HG03439 (cell line): ENCODE data around the gene PTPRA.
A peak's percentile ranks its signal among the peaks of the same experiment; 100 is the strongest.
"Not testable (repeated sequence)": the region's sequence is repeated elsewhere in the genome, so short reads cannot be mapped to it uniquely, and the experiment has no call there.

Experiments used
- ATAC-seq: cut with Tn5 transposase; IDR thresholded peaks from one replicate; pipeline ENCODE4 v1.9.1; 2021; ENCODE audit warnings: mild to moderate bottlenecking, moderate library complexity; ENCODE audit not compliant: unreplicated experiment

PTPRA gene

GRCh38 chr20:2873010-2873746 lies at the start of gene PTPRA:
Gene PTPRA (plus strand): TSS chr20:2873481. CDS start chr20:2964278, 90,797 bp downstream.
- ATAC-seq, result peak; percentile 92

GRCh38 chr20:2825761-2826160 lies 47.5 kb upstream of the PTPRA start:
- no peak for ATAC-seq

GRCh38 chr20:2826655-2827054 lies 46.6 kb upstream of the PTPRA start:
- ATAC-seq, result no peak

- no peak for ATAC-seq
These were observed 43.9 kb upstream of the PTPRA start for GRCh38 chr20:2829376-2829775.

- ATAC-seq, result not testable (repeated sequence)
These were observed 42.1 kb upstream of the PTPRA start for GRCh38 chr20:2831206-2831605.

- ATAC-seq, result no peak
These were observed 39.5 kb upstream of the PTPRA start for GRCh38 chr20:2833761-2834160.

GRCh38 chr20:2834401-2835110 lies 38.7 kb upstream of the PTPRA start:
- ATAC-seq, result no peak

GRCh38 chr20:2835331-2835796 lies 37.9 kb upstream of the PTPRA start:
- no peak for ATAC-seq

- no peak for ATAC-seq
These were observed 37.2 kb upstream of the PTPRA start for GRCh38 chr20:2836035-2836434.

- ATAC-seq, result no peak
These were observed 35.9 kb upstream of the PTPRA start for GRCh38 chr20:2837221-2837960.

- no peak for ATAC-seq
These were observed 35.0 kb upstream of the PTPRA start for GRCh38 chr20:2838170-2838797.

- ATAC-seq, result no peak
These were observed 34.2 kb upstream of the PTPRA start for GRCh38 chr20:2838847-2839671.

- no peak for ATAC-seq
These were observed 33.5 kb upstream of the PTPRA start for GRCh38 chr20:2839732-2840137.

- peak; percentile 99 for ATAC-seq
These were observed 32.9 kb upstream of the PTPRA start, which contains the start of the genes PCED1A and VPS16 for GRCh38 chr20:2840138-2840966. Gene PCED1A (minus strand): TSS chr20:2840655. CDS start chr20:2839912, 743 bp downstream. Gene VPS16 (plus strand): TSS chr20:2840745. CDS start chr20:2840775, 30 bp downstream.

- peak; percentile 37 for ATAC-seq
These were observed 32.2 kb upstream of the PTPRA start for GRCh38 chr20:2840967-2841531.

GRCh38 chr20:2845607-2846006 lies 27.7 kb upstream of the PTPRA start:
- ATAC-seq, result no peak

- ATAC-seq, result no peak
These were observed 26.6 kb upstream of the PTPRA start for GRCh38 chr20:2846698-2847097.

GRCh38 chr20:2847802-2848201 lies 25.5 kb upstream of the PTPRA start:
- no peak for ATAC-seq

GRCh38 chr20:2849529-2849928 lies 23.8 kb upstream of the PTPRA start:
- no peak for ATAC-seq
